IMR-90 (cell line): ENCODE results near the gene GPC6. TPM values are rescaled to one million over a fixed set of nuclear protein-coding genes. Genes with fewer than 3 reads are reported as not detected.

Experiments used
- ATAC-seq: fragments of 200-7000 bp; cut with Tn5 transposase; 2 replicates; pipeline ENCODE4 v1.9.1; 2020; ENCODE audit warnings: low read depth, mild to moderate bottlenecking, moderate library complexity
- BruUV-seq: library from RNA; stranded (reverse); fragments of 400-500 nt; replicated peaks from 2 replicates; lab custom pipeline; 2021; lab: Mats Ljungman, UMichigan
- CTCF ChIA-PET: fragments of 300-600 bp; formaldehyde crosslinking; extraction: SDS; loops from one replicate; lab custom pipeline; 2021; ENCODE audit warnings: antibody characterized with exemption; lab: Yijun Ruan, JAX
- POLR2A ChIA-PET: fragments of 300-600 bp; sonication (Branson Sonifier 250); formaldehyde crosslinking; loops from one replicate; lab custom pipeline; 2022; ENCODE audit warnings: antibody characterized with exemption; ENCODE audit not compliant: unreplicated experiment; lab: Charles Lee
- DNase-seq: peaks from one replicate; pipeline ENCODE4 v3.0.0; 2013
- H2AFZ ChIP-seq: replicated peaks from 2 replicates; pipeline ENCODE3; 2013; ENCODE audit warnings: low read length, mild to moderate bottlenecking; ENCODE audit not compliant: poor library complexity
- H2AK5ac ChIP-seq: 2 replicates; pipeline ENCODE4 v1.6.1; 2013; ENCODE audit warnings: low read depth, low read length, inconsistent platforms
- H2AK9ac ChIP-seq: replicated peaks from 2 replicates; pipeline ENCODE3; 2013; ENCODE audit warnings: mild to moderate bottlenecking, low read depth, low read length, moderate library complexity; ENCODE audit not compliant: poor library complexity
- H2BK120ac ChIP-seq: 2 replicates; pipeline ENCODE4 v1.6.1; 2013; ENCODE audit warnings: low read depth, low read length, inconsistent platforms
- H2BK15ac ChIP-seq: 3 replicates; pipeline ENCODE4 v1.6.1; 2013; ENCODE audit warnings: low read depth, low read length, inconsistent platforms
- H2BK20ac ChIP-seq: 2 replicates; pipeline ENCODE4 v1.6.1; 2013; ENCODE audit warnings: low read depth, mild to moderate bottlenecking, inconsistent platforms, low read length, moderate library complexity
- H2BK5ac ChIP-seq: 2 replicates; pipeline ENCODE4 v1.6.1; 2013; ENCODE audit warnings: mild to moderate bottlenecking, low read depth, low read length, inconsistent platforms; ENCODE audit not compliant: poor library complexity, severe bottlenecking
- H3K14ac ChIP-seq: replicated peaks from 2 replicates; pipeline ENCODE4 v1.6.1; 2013; ENCODE audit warnings: low read depth, low read length, inconsistent platforms
- H3K18ac ChIP-seq: 2 replicates; pipeline ENCODE4 v1.6.1; 2013; ENCODE audit warnings: low read depth, low read length, control low read depth
- H3K23ac ChIP-seq: 2 replicates; pipeline ENCODE4 v1.6.1; 2013; ENCODE audit warnings: low read depth, low read length, inconsistent platforms
- H3K27ac ChIP-seq: 2 replicates; pipeline ENCODE4 v1.5.1; 2013; ENCODE audit warnings: mild to moderate bottlenecking, control low read depth, low read length; ENCODE audit not compliant: insufficient read depth
- H3K27me3 ChIP-seq: 2 replicates; pipeline ENCODE4 v1.6.1; 2013; ENCODE audit warnings: low read length; ENCODE audit not compliant: control insufficient read depth, insufficient read depth
- H3K36me3 ChIP-seq: 2 replicates; pipeline ENCODE4 v1.6.1; 2013; ENCODE audit warnings: low read length, mixed read lengths; ENCODE audit not compliant: control insufficient read depth, insufficient read depth
- H3K4ac ChIP-seq: 2 replicates; pipeline ENCODE4 v1.6.1; 2013; ENCODE audit warnings: low read depth, low read length, inconsistent platforms
- H3K4me1 ChIP-seq: 2 replicates; pipeline ENCODE4 v1.6.1; 2013; ENCODE audit warnings: low read length, mixed read lengths; ENCODE audit not compliant: control insufficient read depth, insufficient read depth
- H3K4me2 ChIP-seq: 2 replicates; pipeline ENCODE4 v1.6.1; 2013; ENCODE audit warnings: low read depth, mild to moderate bottlenecking, control low read depth, low read length, moderate library complexity
- H3K4me3 ChIP-seq: 2 replicates; pipeline ENCODE4 v1.5.1; 2013; ENCODE audit warnings: low read depth, mild to moderate bottlenecking, control low read depth, low read length, moderate library complexity; ENCODE audit not compliant: insufficient read depth
- H3K56ac ChIP-seq: 2 replicates; pipeline ENCODE4 v1.6.1; 2013; ENCODE audit warnings: low read length, inconsistent platforms; ENCODE audit not compliant: insufficient read depth; ENCODE audit errors: extremely low read depth
- H3K79me1 ChIP-seq, 2 experiments: 2 replicates each; pipeline ENCODE4 v1.6.1; 2013; ENCODE audit warnings: low read length in 2 of 2, inconsistent platforms in 1 of 2, low read depth in 1 of 2
- H3K9ac ChIP-seq: 2 replicates; pipeline ENCODE4 v1.6.1; 2013; ENCODE audit warnings: low read depth, low read length, control low read depth
- H3K9me1 ChIP-seq: 2 replicates; pipeline ENCODE4 v1.6.1; 2013; ENCODE audit warnings: low read length, inconsistent platforms; ENCODE audit not compliant: insufficient read depth
- H3K9me3 ChIP-seq: 2 replicates; pipeline ENCODE4 v1.6.1; 2013; ENCODE audit warnings: low read length; ENCODE audit not compliant: control insufficient read depth, insufficient read depth
- H4K20me1 ChIP-seq: 2 replicates; pipeline ENCODE4 v1.6.1; 2013; ENCODE audit warnings: low read length, inconsistent platforms; ENCODE audit not compliant: insufficient read depth
- H4K5ac ChIP-seq: 2 replicates; pipeline ENCODE4 v1.6.1; 2013; ENCODE audit warnings: mild to moderate bottlenecking, low read depth, low read length, control low read depth
- H4K8ac ChIP-seq, 2 experiments: 2 replicates each; pipeline ENCODE4 v1.6.1; 2013; ENCODE audit warnings: low read depth in 2 of 2, low read length in 2 of 2, control low read depth in 1 of 2, inconsistent platforms in 1 of 2
- H4K91ac ChIP-seq: 2 replicates; pipeline ENCODE4 v1.6.1; 2013; ENCODE audit warnings: low read depth, low read length, inconsistent platforms; ENCODE audit not compliant: insufficient read depth
- BHLHE40 ChIP-seq: fragments of 150-350 bp; IDR thresholded peaks from 2 replicates; pipeline ENCODE4 v1.6.1; 2016; ENCODE audit warnings: mild to moderate bottlenecking, low read depth, low read length
- CEBPB ChIP-seq: IDR thresholded peaks from 2 replicates; pipeline ENCODE4 v1.6.1; 2012; ENCODE audit warnings: low read depth, low read length, improper control_type of control experiment
- CHD1 ChIP-seq: IDR thresholded peaks from 2 replicates; pipeline ENCODE4 v1.6.1; 2012; ENCODE audit warnings: low read depth, low read length, improper control_type of control experiment
- CTCF ChIP-seq: conservative IDR thresholded peaks from 2 replicates; pipeline ENCODE4 v1.5.1; 2012; ENCODE audit warnings: mild to moderate bottlenecking, low read depth, low read length, improper control_type of control experiment
- ELK1 ChIP-seq: fragments of 150-350 bp; IDR thresholded peaks from 2 replicates; pipeline ENCODE4 v1.6.1; 2016; ENCODE audit warnings: low read depth, mild to moderate bottlenecking, low read length, moderate library complexity, borderline replicate concordance
- FOS ChIP-seq: fragments of 150-350 bp; IDR thresholded peaks from 2 replicates; pipeline ENCODE4 v1.6.1; 2016; ENCODE audit warnings: low read depth, low read length
- MAFK ChIP-seq: IDR thresholded peaks from 2 replicates; pipeline ENCODE4 v1.6.1; 2012; ENCODE audit warnings: low read depth, low read length, improper control_type of control experiment
- MAZ ChIP-seq: IDR thresholded peaks from 2 replicates; pipeline ENCODE4 v1.6.1; 2012; ENCODE audit warnings: low read depth, mild to moderate bottlenecking, low read length, improper control_type of control experiment, moderate library complexity, borderline replicate concordance
- MXI1 ChIP-seq: IDR thresholded peaks from 2 replicates; pipeline ENCODE4 v1.6.1; 2012; ENCODE audit warnings: low read depth, mild to moderate bottlenecking, low read length, moderate library complexity, borderline replicate concordance
- NFE2L2 ChIP-seq: fragments of 150-350 bp; IDR thresholded peaks from 2 replicates; pipeline ENCODE4 v1.6.1; 2016; ENCODE audit warnings: low read depth, mild to moderate bottlenecking, low read length
- POLR2A ChIP-seq: IDR thresholded peaks from 2 replicates; pipeline ENCODE4 v1.6.1; 2012; ENCODE audit warnings: mild to moderate bottlenecking, low read depth, low read length
- RAD21 ChIP-seq: IDR thresholded peaks from 2 replicates; pipeline ENCODE4 v1.6.1; 2012; ENCODE audit warnings: low read length, improper control_type of control experiment
- RCOR1 ChIP-seq: IDR thresholded peaks from 2 replicates; pipeline ENCODE4 v1.6.1; 2012; ENCODE audit warnings: mild to moderate bottlenecking, low read length, improper control_type of control experiment; ENCODE audit not compliant: insufficient replicate concordance
- RFX5 ChIP-seq: IDR thresholded peaks from 2 replicates; pipeline ENCODE4 v1.8.0; 2012; ENCODE audit warnings: low read depth, mild to moderate bottlenecking, low read length, moderate library complexity
- SMC3 ChIP-seq: fragments of 150-350 bp; IDR thresholded peaks from 2 replicates; pipeline ENCODE4 v1.6.1; 2016; ENCODE audit warnings: low read depth, mild to moderate bottlenecking, antibody characterized with exemption, low read length, moderate library complexity
- USF2 ChIP-seq: fragments of 150-350 bp; IDR thresholded peaks from 2 replicates; pipeline ENCODE4 v1.6.1; 2017; ENCODE audit warnings: mild to moderate bottlenecking, antibody characterized with exemption, low read length, low read depth
- WGBS, 2 experiments: methylation state at CpG; one replicate each; pipeline versions ENCODE4 v1.1.5 to v1.1.7; 2013; ENCODE audit warnings: missing lambda C conversion rate in 2 of 2; ENCODE audit not compliant: insufficient read length in 1 of 2; ENCODE audit errors: extremely low coverage in 2 of 2; 5-methylcytosine and 5-hydroxymethylcytosine counted together
- dilution Hi-C: fragments of 300-500 bp; cut with HindIII; formaldehyde crosslinking; loops from one replicate; pipeline ENCODE4 v1.14.3; 2018; ENCODE audit warnings: low sequenced_read_pairs; ENCODE audit not compliant: unreplicated experiment
- in situ Hi-C: fragments of 300-500 bp; cut with MboI; formaldehyde crosslinking; loops from 3 replicates; pipeline ENCODE4 v1.14.3; 2019; ENCODE audit warnings: low sequenced_read_pairs, inconsistent platforms, mixed read lengths
- intact Hi-C: fragments of 100-400 bp; cut with micrococcal nuclease; formaldehyde crosslinking; loops from 2 replicates; pipeline ENCODE4 v1.10.0; 2022
- polyA plus RNA-seq, 3 experiments: library from polyadenylated mRNA; depleted of rRNA; stranded (reverse); fragments of >200 nt; gene quantifications; 2 replicates each; pipeline ENCODE4 v1.2.3, GENCODE V29; 2012; ENCODE audit warnings: low replicate concordance in 1 of 3
- total RNA-seq: library from RNA; depleted of rRNA; stranded (reverse); fragments of >200 nt; gene quantifications from 2 replicates; pipeline ENCODE4 v1.2.3, GENCODE V29; 2012

The GPC6 gene
- total and polyA plus RNA-seq, 2 of the 4 experiments (the other 2 are of a cell fraction): 14.9 to 39.4 TPM

GRCh38 chr13:93554514-93554913, 327.9 kb downstream of the GPC6 start:
- no peak for DNase-seq
- dilution Hi-C loops (no loop called here), in situ Hi-C loops (no loop called here), intact Hi-C loops (no loop called here)
- H2AFZ ChIP-seq: no peak overlapping the region
- H3K36me3 ChIP-seq: no peaks in the 10 kb centered on the region
- TF ChIP-seq CHD1: no peak
- TF ChIP-seq FOS: no peak
- TF ChIP-seq SMC3: no peak
- TF ChIP-seq MAFK: no peak
- TF ChIP-seq POLR2A: no peak
- no peak for TF ChIP-seq CEBPB
- no peak for TF ChIP-seq BHLHE40
- TF ChIP-seq USF2: no peak
- no peak for TF ChIP-seq ELK1
- no peak for TF ChIP-seq CTCF
- TF ChIP-seq RFX5: no peak
- TF ChIP-seq MXI1: no peak
- TF ChIP-seq RAD21: no peak
- no peak for TF ChIP-seq RCOR1
- TF ChIP-seq MAZ: no peak
- no peak for TF ChIP-seq NFE2L2
- no peak overlapping the region for H3K23ac ChIP-seq
- no peak overlapping the region for H2BK15ac ChIP-seq
- no peaks in the 10 kb centered on the region; the same call in 1 of the 2 replicates for H3K4me1 ChIP-seq
- H4K20me1 ChIP-seq: no peaks in the 10 kb centered on the region
- H2AK9ac ChIP-seq: no peak overlapping the region
- no peak overlapping the region for H2AK5ac ChIP-seq
- no peak overlapping the region for H2BK20ac ChIP-seq
- H3K9ac ChIP-seq: no peak overlapping the region
- CTCF ChIA-PET: no interaction called here
- H3K4me3 ChIP-seq: no peak overlapping the region
- BruUV-seq: no TSS peak
- H3K27ac ChIP-seq: no peak overlapping the region
- no peaks in the 10 kb centered on the region for H3K9me1 ChIP-seq
- H4K91ac ChIP-seq: no peak overlapping the region
- WGBS, 2 experiments: no CpG with 5 or more reads among the region's 3 CpGs
- H3K79me1 ChIP-seq: no peaks in the 10 kb centered on the region
- H3K4ac ChIP-seq: no peak overlapping the region
- POLR2A ChIA-PET: no interaction called here
- no peak overlapping the region for H2BK120ac ChIP-seq
- H3K14ac ChIP-seq: no peak overlapping the region
- no peak overlapping the region for H3K4me2 ChIP-seq
- H4K8ac ChIP-seq: no peak overlapping the region
- no peak for ATAC-seq
- H3K27me3 ChIP-seq: no peaks in the 10 kb centered on the region
- H4K5ac ChIP-seq: no peak overlapping the region
- no peaks in the 10 kb centered on the region for H3K9me3 ChIP-seq
- H2BK5ac ChIP-seq: no peak overlapping the region
- H3K18ac ChIP-seq: no peak overlapping the region
- H3K56ac ChIP-seq: no peak overlapping the region
